NCI-H1436 (cell line): Measurements from ENCODE around the gene SYNJ2.

Experiments used
- DNase-seq: peaks from one replicate; lab custom pipeline; 2025; lab: John Stamatoyannopoulos, UW

SYNJ2 gene

DNA sequence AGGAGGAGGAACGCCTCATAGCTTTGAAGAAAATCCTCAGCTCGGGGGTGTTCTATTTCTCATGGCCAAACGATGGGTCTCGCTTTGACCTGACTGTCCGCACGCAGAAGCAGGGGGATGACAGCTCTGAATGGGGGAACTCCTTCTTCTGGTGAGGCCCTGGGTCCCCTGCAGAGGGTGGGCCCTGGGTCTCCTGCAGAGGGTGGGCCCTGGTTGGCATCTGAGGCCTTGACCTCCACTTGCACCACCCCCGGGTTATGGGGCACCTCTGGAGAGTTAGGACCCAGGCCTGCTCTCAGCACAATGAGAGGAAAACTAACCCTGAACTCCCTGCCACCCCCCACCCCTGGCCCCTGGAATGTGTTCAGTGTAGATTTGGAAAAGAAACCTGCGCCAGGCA is 47.2 kb downstream of the SYNJ2 start:
- no peak for DNase-seq

DNA sequence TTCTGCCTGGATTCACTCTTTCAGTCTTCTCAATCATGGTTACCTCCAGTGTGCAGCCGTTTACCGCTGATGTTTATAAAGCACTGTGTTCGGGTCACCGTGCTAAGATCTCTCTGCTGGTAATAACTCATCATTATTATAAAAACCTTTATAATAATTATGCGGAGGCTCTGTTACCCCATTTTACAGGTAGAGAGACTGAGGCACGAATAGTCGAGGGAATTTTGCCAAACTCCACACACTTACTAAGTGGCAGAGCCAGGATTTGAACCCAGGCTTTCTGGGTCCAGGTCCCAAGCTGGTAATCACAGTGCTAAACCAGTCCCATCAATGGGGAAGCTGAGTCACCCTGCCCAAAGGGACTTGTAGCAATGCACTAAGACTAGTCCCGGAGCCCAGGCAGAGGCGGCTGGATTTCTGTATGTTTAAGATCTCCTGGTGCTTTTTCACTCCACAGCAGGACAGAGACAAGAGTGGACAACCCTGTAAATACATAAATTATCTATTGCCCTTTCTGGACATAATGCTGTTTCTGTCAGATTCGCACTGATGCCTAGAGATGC is 48.1 kb downstream of the SYNJ2 start:
- DNase-seq: no peak

DNA sequence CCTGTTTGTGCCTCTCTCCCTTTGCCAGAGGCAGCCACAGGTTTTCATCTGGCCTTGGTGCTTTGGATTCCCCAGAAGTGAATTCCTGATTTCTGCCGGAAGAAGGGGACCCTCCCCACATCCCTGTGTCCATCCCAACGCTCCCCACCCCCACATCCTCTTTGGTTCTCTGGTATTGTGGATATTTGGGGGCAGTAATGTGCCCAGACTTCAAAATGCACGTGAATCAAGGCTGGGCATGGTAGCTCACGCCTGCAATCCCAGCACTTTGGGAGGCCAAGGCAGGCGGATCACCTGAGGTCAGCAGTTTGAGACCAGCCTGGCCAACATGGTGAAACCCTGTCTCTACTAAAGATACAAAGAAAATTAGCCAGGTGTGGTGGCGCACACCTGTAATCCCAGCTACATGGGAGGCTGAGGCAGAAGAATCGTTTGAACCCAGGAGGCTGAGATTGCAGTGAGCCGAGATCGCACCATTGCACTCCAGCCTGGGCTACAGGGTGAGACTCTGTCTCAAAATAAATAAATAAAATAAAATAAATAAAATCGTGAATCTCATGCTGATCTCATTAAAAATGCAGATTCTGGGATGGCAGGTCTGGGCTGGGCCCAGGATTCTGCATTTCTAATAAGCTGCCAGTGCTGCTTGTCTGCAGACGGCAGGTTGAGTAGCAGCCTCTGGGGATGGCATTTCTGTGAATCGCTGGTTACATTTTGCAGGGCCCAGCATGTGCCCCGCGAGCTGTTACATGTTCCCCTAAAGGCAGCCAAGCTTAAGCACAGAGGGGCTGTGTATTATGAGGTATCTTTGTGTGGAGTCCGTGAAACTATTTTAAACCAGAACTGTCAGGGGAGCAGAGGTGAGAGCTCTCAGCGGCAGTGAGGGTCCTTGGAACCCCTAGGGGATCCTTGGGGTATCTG is 49.0 kb downstream of the SYNJ2 start:
- no peak for DNase-seq

DNA sequence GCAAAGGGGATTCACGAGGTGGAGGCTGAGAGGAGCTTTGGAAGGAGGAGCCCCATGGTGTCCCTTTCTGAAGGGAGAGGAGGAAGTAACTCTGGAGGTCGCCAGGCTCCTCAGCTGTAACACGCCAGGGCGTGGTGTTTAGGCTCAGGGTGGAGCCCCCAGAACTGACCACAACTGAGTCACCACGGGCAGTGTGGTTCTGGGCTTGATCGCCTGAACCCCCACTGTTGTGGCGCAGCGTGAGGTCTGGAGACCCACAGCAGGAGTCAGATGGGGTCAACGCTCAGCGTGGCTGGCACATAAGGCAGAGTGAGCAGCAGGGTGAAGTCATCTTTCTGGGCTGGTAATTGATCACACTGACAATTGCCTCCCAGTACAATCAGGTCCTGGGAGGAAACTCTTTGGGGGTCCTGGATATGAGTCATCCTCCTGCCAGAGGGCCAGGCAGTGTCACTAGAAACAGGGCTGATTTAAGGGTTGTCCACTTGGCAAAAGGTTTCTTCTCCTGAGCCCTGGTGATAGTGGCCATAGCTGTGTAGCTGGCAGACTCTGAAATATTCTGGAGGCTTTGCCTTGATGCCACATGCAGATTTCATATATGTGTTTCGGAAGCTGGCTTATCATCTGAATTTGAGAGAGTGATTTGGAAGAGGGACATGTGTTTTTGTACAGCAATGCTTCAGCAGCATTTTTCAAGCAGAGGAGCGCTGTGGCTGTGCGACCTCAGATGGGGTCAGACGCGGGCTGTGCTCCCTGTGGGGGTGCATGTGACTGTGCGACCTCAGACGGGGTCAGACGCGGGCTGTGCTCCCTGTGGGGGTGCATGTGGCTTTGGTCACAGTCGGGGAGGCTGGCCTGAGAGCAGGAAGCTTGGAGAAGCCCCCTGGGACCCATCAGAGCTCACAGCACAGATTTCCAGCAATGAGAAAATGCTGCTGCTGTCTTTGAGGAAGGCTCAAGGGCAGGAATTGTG is 50.0 kb downstream of the SYNJ2 start:
- DNase-seq: no peak

DNA sequence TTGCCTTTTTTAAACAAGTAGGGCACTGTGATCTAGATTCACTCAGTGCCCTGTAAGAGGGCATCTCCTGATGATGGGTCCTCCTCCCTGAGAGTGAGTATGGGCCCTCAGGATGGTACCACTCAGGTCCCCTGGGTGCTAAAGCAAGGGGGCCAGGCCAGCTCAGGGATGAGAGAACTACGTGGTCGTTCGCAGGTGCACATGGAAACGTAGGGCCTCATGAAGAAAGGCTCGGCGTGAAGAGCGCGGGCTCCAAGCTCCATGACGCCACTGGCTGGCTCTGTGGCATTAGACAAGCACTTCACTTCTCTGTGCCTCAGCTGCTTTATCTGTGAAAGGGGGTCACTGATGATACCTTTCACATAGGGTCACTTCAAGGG is 50.7 kb downstream of the SYNJ2 start:
- DNase-seq: no peak

DNA sequence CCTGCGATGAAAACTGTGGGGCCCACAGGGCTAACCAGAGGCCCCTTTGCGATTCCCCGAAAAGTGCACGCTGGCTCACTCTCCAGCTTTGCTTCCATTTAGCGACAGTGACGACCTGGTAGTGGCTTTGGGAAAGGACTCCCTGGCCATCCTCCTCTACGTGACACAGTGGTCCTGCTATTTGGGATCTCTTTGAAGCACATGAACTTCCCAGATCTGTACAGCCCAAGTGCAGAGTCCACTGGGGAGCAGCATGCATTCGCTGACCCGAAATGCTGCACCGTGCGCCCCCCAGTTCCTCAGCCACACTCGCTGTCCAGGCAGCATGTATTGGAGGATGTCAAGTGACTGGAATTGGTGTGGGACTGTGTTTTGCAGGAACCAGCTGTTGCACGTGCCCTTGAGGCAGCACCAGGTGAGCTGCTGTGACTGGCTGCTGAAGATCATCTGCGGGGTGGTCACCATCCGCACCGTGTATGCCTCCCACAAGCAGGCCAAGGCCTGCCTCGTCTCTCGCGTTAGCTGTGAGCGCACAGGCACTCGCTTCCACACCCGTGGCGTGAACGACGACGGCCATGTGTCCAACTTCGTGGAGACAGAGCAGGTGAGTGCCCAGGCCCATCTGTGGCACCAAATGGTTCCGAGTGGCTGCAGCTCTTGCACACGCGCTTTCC is 51.6 kb downstream of the SYNJ2 start:
- no peak for DNase-seq

DNA sequence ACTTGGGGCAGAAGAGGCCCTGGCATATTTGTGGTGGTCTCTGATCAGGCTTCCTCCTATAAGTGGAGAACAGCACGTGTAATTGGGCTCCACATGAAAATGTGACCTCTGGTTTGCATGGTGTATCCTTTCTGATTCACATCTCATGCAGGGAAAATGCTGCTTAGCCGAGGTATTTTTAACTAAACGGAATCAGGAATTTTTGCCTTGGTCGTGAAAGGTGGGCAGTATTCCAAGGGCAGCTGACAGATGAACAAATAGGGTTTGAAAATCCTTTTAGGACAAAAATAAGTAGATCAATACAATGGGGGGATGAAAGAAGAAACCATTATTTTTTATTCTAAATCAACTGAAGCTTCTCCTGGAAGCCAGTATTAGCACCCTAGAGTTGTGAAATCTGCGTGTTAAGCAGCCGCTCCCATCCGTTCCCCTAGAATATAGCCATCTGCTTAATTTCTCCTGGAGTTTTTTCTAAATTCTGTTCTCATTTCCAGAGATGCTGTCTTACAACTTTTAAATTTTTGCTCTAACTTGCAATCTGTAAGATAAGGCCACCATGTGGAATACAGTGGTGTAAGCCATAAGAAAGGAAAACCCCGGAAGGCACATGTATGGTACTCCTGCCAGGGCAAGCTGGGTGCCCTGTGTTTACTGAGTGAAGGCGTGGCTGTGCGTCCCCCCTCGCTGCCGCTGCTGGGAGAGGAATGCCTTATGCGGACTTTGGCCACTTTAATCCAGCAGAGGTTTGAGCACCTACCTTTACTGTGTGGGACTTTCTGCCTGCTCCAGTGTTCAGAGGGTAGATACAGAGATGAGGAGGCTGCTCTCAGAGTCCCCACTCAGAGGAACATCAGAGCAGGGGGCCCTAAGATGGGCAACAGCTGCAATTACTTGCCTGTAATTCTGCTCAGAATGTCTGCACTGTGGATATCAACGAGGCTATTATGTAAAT is 52.4 kb downstream of the SYNJ2 start:
- DNase-seq: no peak

DNA sequence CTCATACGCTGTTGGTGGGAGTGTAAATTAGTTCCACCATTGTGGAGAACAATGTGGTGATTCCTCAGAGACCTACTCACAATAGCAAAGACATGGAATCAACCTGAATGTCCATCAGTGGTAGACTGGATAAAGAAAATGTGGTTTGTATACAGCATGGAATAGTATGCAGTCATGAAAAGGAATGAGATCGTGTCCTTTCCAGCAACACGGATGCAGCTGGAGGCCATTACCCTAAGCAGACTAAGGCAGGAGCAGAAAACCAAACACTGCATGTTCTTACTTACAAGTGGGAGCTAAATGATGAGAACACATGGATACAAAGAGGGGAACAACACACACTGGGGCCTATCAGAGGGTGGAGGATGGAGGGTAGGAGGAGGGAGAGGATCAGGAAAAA is 54.6 kb downstream of the SYNJ2 start:
- no peak for DNase-seq

DNA sequence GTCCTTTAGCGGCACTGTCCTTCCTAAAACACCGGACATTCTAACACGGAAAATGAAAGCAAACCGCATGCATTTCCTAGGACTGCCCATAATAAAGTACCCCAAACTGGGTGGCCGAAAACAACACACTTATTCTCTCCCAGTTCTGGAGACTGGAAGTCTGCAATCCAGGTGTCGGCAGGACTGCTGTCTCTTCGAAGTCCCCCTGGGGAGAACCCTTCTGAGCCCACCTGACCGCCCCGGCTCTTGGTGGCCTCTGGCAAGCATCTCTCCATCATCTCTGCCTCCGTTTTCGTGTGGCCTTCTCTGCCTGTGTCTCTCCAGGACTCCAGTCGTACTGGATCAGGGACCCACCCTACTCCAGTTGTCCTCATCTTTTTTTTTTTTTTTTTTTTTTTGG is 55.4 kb downstream of the SYNJ2 start:
- DNase-seq: no peak

DNA sequence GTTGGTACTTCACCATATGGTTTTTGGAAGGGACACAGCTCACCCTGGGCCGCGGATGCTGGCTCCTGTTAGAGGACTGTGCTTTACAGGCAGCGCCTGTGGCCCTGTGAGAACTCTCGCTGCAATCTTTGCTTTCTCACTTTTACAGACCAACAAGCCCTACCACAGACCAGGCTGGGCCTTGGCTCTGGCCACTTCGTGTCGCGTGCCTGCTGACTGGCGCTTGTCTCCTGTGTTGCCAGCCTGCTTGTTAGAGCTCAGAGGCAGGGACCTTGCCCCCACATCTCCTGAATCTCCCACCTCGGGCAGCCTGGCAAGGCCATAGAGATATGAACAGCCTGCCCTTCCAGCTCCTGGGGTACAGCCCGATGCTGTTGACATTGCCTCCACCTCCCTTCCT is 56.1 kb downstream of the SYNJ2 start:
- no peak for DNase-seq

DNA sequence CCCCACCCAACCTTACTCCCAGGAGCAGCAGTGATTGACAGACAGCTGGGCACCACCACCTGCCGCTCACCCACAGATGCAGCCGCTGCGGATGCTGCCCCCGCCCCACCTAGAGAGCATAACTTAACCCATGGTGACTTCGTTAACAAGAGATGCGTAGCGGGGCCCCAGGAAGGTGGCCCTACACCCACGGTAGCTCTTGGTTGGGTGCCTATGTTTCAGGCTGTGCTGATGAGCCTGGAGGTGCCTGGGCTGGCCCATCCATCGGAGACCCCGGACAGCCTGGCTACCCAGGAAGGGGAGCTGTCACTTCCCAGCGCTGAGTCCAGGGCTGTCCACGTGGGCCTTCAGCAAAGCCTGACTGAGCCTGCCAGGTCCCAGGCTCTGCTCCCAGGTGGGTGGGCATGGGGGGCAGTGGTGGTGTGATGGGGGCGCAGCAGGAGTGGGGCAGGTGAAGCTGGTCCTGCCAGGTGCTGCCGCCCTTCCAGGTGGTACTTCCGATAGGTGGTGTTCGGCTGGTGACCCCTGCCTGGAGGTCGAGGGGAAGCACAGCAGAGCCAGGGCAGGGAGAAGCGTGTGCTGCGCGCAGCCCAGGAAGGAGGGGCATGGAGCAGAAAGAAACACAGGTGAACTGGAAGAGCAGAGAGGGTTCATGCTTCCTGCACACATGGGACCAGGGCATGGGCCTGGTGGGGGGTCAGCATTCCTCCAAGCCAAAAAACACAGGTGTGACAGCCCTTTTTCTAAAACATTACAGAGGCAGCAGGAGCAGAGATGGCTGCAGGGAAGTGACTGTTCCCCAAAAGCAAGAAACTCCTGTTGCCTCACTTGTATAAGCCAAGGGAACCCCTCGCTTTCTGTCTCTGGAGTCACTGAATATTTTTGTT is 56.9 kb downstream of the SYNJ2 start:
- DNase-seq: no peak

DNA sequence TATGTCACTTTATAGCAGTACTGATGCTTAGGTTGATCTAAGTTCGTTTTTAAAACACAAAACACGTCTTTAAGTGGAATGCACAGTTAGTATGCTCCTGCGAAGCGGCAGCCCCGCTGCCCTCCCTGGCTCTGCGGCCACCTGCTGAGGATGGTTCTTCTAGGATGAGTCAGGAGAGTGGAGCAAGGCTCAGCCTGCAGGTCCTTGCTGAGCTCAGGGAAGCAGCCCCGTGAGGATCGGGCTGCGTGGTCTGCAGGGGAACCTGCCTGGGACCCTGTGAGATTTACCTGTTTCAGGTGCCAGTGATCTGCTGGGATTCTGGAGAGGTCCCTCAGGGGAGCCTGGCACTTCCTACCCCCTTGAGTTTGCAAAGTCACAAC is 57.5 kb downstream of the SYNJ2 start:
- DNase-seq: no peak

DNA sequence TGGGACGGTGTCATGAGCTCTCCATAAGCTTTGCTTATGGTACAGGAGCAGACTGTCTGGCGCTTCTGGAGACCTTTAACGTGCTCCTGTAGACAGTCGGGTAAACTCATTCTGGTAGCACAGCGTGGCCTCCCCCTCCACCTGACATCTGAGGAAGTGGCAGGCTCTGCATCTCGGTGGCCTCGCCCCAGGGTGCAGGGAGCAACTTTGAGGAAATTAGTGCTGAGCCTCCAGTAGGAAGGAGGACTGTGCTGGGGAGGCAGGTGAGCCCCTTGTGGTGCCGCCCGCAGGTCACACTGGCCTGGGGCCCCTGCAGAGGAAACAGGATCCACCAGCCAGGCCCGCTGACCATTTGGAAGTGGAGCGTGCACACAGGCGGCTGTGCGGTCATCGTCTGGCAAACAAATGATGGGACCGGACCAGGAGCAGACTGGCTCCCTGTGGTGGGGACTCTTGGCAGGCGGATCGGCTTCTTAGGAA is 57.9 kb downstream of the SYNJ2 start:
- DNase-seq: no peak

DNA sequence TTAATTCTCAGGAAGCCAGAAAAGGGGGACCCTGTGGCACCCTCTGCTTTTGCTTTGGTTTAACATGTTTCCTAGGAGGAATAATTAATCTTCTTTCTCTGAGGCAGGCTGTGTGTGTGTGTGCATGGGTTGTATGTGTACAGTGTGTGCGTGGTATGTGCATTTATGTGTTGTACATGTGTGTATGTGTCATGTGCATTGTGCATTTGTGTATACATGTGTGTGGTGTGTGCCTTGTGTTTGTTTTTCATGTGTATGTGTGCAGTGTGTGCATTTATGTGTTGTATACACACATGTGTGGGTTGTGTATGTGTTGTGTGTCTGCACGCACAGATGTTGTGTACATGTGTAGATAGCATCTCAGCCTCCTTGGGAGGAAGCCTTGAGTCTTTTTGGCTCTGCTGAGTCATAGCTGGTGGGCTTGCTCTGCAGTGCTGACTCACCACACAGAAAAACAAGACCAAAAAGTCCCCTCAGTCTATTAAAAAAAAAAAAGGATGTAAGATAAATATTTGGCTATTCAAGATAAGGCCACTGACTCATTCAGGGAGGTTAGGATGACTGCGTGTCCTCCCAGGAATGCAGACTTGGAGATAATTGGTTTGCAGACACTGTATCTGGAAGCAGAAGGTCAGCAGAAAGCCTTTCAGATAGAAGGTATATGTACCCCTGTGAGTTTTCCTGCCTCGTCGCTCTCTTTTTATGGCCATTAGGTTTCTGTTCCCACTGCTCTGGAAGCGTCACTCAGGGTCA is 58.6 kb downstream of the SYNJ2 start:
- DNase-seq: no peak

DNA sequence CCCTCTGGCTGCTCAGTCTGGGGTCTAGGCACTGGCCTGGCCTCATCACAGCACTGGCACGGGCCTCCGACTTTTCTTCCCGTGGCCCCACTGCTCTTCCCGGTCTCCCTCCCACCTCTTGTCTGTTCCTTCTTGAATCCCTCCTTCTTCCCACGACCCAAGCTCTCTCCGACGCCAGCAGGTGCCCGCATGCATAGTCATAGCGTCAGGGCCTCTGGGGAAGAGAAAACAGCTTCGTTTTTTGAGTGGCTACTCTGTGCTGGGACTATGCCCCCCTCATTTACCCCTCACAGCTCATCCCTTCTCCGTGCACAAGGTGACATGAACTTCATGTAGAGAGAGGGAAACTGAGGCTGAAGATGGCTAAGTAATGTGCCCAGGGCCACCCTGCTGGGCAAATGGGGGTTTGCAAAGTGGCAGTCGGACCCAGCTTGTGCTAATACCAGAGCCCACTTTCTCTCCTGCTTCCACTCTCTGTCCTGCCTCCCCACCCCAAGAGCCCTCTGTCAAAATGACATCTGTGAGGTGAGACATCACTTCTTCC is 59.2 kb downstream of the SYNJ2 start:
- DNase-seq: no peak

DNA sequence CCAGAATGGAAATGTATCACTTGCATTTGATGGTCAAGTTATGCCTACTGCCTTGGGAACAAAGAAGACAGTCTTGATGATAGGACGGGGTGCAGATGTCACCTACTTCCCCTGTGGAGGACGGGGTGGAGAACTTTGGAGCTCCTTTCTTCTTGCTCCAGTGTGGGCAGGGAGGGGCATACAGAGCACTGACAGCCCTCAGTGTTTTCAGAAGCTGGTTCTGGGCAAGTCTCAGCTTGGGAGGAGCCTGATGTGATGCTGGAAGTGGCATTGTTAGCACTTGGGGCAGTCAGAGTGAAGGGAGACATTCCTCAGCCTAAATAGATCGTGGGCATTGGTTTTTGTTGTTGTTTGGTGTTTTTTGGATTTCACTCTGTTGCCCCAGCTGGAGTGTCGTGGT is 59.7 kb downstream of the SYNJ2 start:
- no peak for DNase-seq

DNA sequence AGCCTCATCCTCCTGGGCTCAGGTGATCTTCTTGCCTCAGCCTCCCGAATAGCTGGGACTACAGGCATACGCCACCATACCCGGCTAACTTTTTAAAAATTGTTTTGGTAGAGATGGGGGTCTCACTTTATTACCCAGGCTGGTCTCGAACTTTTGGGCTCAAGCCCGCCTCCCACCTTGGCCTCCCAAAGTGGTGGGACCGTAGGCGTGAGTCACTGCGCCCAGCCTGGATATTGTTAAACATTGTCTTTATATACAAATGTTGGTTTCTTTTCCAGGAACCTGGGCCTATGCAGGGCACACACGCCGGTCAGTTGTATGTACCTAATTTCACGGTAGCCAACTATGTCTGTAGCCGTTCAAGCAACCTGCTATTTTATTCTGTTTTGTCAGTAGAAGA is 60.1 kb downstream of the SYNJ2 start:
- no peak for DNase-seq

DNA sequence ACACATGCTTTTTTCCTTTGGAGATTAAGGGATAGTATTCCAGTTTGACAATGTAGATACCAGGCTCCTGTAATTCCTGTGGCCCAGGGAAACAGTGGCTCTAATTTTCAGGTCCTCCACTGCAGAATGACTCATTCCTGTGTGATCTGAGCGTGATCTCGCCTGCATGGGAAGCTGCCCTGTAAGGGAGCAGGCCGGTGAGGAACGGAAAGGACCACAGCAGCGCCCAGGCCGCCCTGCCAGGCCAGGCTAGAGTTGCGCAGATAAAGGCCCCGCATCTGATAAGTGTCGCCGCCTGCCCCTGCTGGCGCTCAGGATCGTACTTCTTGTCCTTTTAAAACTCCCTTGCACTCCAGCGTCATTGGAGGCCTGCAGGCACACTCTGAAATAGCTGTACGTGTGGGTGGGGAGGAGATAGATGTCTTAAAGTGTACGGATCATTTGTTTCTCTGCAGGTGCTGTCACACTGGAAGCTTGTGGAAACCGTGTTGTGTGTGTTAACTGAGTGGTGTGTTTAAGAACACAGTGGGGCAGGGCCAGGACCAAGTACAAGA is 60.7 kb downstream of the SYNJ2 start:
- no peak for DNase-seq
